NCI-H748 (cell line): Measurements from ENCODE around the gene SOSTDC1.
"Not testable (repeated sequence)": the region's sequence is repeated elsewhere in the genome, so short reads cannot be mapped to it uniquely, and the experiment has no call there.

Experiments used
- DNase-seq: peaks from one replicate; lab custom pipeline; 2025; ENCODE audit not compliant: unreplicated experiment; lab: John Stamatoyannopoulos, UW

Gene SOSTDC1

GRCh38 chr7:16465469-16466361 is at the start of gene SOSTDC1:
TSS of gene SOSTDC1 (minus strand) at chr7:16465738. CDS start at chr7:16465668, 70 bp downstream.
- peak; percentile 70 for DNase-seq

DNA sequence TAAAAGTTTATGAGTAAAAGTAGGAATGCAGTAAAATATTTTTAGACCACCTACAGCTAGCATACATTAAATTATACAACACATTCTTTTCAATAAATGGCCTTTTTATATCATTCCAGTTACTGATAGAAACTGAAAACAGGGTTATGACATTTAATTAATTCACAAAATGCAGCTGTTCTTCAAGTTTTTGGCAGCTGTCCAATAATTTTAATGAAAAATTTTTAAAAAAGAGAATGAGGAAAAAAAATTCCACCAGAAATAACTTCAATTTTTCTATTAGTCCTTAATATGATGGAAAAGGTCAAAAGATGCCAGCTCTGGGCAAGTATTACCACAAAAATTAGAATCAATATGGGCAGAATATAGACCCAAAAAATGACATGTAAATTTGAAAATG is 49.2 kb upstream of the SOSTDC1 start:
- DNase-seq: no peak

GRCh38 chr7:16514271-16514670 is 48.7 kb upstream of the SOSTDC1 start:
- DNase-seq: no peak

GRCh38 chr7:16512097-16512496 is 46.6 kb upstream of the SOSTDC1 start:
- DNase-seq: no peak

DNA sequence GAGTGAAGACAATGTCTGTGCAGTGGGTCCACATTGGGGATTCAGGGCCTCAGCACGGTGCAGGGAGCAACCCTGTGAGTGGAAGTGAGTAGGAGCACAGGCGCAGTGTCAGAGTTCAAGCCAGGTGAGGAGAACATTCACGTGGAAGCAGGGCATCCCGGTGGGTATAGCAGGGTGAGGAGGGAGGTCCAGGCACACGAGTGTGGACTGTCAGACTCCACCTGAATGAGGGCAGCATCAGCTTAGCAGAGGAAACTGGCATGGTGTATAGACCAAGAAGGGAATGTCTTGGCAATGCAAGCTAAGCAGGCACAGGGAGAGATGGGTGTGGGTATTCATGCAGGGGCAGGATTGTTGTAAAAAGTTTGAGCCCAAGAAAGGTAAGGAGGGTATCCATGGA is 45.8 kb upstream of the SOSTDC1 start:
- DNase-seq: no peak

DNA sequence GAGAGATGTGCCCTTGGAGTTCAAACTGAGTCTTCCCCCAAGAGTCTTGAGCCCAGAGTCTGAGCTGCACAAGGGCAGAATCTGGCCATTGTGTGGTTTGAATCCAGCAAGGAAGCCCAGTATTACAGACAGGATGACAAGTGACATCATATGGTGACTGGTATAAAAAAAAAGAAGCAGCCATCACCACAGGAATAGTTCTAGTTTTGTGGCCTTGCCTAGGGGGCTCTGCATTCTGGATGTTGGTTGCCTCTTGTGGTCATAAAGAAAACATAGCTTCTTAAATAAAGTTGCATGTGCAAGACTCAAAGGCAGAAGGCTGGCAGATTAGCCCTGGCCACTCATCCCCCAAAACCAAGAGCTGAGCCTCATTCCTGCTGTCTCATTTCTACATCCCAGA is 44.3 kb upstream of the SOSTDC1 start:
- DNase-seq: no peak

DNA sequence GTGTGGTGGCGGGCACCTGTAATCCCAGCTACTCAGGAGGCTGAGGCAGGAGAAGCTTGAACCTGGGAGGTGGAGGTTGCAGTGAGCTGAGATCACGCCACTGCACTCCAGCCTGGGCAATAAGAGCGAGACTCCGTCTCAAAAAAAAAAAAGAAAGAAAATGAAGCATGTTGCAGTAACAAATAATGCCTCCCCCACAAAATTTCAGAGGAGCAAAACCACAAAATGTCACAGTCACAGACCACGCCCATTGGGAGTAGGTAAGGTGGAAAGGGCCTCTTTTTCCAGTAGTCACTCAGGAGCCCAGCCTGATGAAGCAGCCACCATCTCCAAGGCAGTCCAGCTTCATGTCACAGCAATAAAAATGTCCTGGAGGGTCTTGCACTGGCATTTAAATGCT is 40.9 kb upstream of the SOSTDC1 start:
- DNase-seq: not testable (repeated sequence)

- DNase-seq: no peak
These were observed 38.5 kb upstream of the SOSTDC1 start for GRCh38 chr7:16504019-16504418.

DNA sequence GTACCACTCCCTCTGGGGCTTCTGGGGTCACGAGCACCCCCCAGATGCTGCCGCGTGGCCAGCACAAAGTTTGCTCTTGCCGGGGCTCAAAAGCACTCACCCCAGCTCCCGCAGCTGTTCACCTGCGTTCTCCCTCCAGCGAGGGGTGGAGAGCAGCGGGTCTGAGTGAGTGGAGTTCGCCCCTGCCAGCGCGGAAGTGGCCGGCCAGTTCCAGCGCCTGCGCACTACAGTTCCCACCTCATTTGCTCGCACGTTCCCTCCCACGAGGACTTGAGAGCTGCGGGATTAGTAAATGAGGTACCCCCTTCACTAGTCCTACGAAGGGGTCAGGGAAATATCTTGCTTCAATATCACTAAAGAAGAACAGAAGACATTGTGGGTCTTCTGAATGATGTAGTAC is 36.8 kb upstream of the SOSTDC1 start:
- no peak for DNase-seq

- no peak for DNase-seq
These were observed 32.6 kb upstream of the SOSTDC1 start for GRCh38 chr7:16498122-16498521.

DNA sequence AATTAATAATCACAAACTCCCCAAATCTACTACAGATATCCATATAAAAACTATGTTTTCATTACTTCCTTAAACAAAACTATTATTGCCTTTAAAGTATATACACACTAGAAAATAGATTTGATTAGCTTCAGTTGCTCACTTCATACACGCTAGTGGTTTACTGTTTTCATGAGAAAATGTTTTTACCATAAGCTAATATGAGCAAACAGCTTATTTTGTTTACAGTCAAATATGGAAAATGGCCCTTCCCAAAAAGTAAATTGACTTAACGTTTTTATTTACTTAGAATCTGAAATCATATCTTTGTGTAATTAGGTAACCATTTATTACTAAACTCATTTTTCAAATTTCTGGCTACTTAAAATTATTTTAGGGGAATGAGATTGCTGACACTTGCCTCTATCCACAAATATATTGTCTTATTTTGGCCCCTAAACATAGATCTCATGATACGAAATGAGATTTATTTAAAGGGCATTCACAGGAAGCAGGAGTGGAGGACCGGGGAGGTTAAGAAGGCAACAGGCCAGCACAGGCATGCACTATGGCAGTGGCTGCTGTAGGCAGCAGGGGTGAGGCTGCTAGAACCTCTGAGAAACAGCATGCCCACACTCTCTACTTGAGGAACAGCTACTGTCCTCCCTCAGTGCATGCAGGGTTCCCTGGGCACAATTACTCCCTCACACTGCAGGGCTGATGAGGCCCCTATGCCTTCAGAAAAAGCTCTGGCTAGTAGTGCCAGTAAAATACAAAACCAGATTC is 29.6 kb upstream of the SOSTDC1 start:
- no peak for DNase-seq

GRCh38 chr7:16494551-16494950 is 29.0 kb upstream of the SOSTDC1 start:
- no peak for DNase-seq

DNA sequence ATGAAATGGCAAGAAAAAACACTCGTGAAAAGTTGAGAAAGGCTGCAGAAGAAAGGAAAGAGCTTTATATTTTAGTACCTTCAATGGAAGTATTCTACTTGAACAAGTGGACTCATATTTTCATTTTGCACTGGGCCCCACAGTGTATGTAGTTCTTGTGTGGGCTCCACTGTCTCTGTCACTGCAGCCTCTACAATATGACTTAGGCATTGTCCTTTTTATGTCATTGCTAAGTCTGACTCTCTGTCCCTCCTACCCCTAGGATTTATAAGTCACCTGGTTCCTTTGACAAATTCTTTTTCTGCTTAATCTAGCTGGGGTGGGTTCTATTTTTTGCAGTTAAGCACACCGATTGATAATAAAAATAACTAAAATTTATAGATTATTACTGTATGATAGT is 27.7 kb upstream of the SOSTDC1 start:
- DNase-seq: no peak

GRCh38 chr7:16492513-16493062 is 27.1 kb upstream of the SOSTDC1 start:
- DNase-seq: no peak

- no peak for DNase-seq
These were observed 25.6 kb upstream of the SOSTDC1 start for GRCh38 chr7:16491148-16491547.

DNA sequence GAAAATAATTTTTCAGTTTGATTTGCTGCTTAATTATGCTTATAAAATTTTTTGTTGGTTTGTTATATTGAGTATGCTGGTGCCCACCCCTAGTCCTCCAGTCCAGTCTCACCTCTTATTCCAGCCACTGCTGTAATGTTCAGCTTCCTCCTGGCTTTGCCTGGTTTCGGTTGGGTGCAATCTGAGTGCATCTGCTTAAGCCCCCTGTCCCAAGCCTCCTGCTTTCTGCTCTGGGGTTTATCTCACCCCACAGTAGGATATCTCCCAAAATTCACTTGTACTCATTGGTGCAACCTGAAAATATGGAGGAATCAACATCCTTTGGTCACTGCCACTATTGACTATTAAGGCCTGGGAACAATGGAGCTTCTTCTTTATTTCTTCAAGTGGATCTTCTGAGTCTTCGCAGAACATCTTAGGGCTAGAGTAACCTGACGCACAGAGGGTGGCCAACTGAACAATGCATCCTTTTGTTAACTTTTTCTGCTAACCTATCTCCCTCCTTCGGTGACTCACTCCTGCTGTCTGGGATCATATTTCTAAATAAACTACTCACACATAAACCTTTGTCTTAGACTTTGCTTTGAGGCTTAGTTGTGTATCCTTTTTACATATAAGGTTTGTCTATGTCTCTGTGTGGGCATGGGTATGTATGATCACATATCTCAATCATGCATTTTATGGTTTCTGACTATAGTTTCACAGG is 19.1 kb upstream of the SOSTDC1 start:
- peak; percentile 51 for DNase-seq

DNA sequence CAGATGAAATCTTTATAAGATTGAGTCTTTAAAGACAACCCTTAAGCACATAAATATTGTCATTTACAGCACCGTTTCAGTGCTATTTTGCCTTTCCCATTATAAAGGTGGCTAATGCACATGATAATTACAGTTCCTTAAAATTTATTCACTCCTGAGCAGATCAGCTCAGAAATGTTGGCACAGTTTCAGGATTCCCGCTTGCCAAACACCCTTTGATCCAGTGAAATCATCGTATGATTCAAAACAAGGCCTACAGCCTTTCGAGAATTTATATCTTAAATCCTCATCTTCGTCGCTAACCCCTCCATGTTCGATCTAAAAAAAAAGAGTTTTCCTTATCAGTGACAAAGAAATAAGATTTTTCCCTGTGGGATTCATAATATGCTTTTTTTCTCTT is 14.1 kb upstream of the SOSTDC1 start:
- peak; percentile 19 for DNase-seq

GRCh38 chr7:16479161-16479560 is 13.6 kb upstream of the SOSTDC1 start:
- DNase-seq: no peak

DNA sequence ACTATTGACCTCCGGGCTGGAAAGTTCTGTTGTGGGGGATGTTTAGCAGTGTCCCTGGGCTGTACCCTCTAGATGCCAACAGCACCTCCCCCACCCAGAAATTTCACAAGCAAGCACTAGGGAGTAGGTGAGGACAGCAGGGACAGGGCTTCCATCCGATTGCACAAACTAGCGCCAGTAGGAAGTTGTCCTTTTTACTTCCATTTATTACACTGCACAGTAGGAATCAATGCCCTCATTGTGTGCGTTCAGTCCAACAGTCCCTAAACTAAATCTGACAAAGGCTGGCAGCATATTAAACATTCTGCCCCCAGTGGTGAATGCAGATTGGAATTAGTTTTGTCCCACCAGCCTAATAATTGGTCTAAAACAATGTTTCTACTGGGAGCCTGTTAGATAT is 6.4 kb upstream of the SOSTDC1 start:
- no peak for DNase-seq

GRCh38 chr7:16463949-16464715 is 1.4 kb downstream of the SOSTDC1 start:
- no peak for DNase-seq

DNA sequence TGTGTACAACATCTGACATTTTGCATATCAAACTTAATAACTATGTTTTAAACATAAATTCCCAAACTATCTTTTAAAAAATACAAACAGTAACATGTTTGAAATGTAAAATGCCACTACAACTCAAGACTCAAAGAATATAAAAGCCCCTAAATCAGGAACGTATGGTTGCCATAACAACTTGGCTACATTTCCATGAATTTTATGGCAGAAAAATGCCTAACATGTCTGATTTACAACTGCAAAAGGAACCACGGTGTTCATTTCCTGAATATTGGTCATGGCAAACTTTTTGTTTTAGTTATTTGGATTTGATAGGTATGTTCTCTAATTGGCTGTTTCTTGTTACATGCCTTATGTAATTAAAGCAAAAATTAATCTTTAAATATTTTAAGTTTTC is 2.0 kb downstream of the SOSTDC1 start:
- no peak for DNase-seq
